ENCODE data around the gene RNF31. TPM values are rescaled to one million over a fixed set of nuclear protein-coding genes. Genes with fewer than 3 reads are reported as not detected.

RNF31 gene
- total and polyA plus RNA-seq, 2 of the 13 experiments (the other 11 are each of a cell fraction or from before 2014, with no cell fraction given) = 48.2 to 86.8 TPM

DNA sequence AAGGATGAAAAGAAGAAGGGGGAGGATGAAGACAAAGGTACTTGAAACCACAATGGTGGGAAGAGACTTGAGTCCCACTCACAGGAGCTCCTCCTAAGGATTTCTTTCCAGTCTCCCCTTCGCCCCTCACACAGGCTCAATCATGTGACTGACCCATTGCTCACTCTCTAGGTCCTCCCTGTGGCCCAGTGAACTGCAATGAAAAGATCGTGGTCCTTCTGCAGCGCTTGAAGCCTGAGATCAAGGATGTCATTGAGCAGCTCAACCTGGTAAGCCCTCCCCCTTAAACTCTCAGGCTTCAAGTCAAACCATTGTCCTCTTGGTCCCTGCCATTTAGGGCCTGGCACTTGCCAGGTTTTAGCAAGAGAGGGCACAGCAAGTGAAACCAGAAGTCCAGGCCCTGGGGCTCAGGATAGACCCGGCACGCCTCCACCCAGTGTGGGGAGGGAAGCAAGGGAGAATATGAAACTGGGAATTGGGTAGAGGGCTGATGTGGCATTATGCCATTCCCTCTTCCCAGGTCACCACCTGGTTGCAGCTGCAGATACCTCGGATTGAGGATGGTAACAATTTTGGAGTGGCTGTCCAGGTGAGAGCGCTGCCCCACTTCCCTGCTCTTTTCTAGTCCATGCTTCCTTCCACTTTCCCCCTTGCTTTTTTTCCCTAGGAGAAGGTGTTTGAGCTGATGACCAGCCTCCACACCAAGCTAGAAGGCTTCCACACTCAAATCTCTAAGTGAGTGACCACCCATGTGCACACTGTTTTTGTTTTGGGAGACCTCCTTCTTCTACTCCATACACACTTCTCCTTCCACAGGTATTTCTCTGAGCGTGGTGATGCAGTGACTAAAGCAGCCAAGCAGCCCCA, 9.5 kb upstream of the RNF31 start (continued):
- TF ChIP-seq, protein P1, sequence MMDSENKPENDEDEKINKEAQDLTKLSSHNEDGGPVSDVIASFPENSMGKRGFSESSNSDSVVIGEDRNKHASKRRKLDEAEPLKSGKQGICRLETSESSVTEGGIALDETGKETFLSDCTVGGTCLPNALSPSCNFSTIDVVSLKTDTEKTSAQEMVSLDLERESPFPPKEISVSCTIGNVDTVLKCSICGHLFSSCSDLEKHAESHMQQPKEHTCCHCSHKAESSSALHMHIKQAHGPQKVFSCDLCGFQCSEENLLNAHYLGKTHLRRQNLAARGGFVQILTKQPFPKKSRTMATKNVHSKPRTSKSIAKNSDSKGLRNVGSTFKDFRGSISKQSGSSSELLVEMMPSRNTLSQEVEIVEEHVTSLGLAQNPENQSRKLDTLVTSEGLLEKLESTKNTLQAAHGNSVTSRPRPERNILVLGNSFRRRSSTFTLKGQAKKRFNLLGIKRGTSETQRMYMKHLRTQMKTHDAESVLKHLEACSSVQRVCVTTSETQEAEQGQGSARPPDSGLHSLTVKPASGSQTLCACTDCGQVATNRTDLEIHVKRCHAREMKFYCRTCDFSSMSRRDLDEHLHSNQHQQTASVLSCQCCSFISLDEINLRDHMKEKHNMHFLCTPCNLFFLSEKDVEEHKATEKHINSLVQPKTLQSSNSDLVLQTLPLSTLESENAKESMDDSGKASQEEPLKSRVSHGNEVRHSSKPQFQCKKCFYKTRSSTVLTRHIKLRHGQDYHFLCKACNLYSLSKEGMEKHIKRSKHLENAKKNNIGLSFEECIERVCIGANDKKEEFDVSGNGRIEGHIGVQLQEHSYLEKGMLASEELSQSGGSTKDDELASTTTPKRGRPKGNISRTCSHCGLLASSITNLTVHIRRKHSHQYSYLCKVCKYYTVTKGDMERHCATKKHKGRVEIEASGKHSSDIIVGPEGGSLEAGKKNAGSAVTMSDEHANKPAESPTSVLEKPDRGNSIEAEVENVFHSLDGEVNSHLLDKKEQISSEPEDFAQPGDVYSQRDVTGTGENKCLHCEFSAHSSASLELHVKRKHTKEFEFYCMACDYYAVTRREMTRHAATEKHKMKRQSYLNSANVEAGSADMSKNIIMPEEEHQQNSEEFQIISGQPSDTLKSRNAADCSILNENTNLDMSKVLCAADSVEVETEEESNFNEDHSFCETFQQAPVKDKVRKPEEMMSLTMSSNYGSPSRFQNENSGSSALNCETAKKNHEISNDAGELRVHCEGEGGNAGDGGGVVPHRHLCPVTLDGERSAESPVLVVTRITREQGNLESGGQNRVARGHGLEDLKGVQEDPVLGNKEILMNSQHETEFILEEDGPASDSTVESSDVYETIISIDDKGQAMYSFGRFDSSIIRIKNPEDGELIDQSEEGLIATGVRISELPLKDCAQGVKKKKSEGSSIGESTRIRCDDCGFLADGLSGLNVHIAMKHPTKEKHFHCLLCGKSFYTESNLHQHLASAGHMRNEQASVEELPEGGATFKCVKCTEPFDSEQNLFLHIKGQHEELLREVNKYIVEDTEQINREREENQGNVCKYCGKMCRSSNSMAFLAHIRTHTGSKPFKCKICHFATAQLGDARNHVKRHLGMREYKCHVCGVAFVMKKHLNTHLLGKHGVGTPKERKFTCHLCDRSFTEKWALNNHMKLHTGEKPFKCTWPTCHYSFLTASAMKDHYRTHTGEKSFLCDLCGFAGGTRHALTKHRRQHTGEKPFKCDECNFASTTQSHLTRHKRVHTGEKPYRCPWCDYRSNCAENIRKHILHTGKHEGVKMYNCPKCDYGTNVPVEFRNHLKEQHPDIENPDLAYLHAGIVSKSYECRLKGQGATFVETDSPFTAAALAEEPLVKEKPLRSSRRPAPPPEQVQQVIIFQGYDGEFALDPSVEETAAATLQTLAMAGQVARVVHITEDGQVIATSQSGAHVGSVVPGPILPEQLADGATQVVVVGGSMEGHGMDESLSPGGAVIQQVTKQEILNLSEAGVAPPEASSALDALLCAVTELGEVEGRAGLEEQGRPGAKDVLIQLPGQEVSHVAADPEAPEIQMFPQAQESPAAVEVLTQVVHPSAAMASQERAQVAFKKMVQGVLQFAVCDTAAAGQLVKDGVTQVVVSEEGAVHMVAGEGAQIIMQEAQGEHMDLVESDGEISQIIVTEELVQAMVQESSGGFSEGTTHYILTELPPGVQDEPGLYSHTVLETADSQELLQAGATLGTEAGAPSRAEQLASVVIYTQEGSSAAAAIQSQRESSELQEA (CRISPR knock-in tag; IDR thresholded peaks at IDR 0.05; ENCODE audit: not compliant biosample characterization) = no peak
- TF ChIP-seq, protein P2, sequence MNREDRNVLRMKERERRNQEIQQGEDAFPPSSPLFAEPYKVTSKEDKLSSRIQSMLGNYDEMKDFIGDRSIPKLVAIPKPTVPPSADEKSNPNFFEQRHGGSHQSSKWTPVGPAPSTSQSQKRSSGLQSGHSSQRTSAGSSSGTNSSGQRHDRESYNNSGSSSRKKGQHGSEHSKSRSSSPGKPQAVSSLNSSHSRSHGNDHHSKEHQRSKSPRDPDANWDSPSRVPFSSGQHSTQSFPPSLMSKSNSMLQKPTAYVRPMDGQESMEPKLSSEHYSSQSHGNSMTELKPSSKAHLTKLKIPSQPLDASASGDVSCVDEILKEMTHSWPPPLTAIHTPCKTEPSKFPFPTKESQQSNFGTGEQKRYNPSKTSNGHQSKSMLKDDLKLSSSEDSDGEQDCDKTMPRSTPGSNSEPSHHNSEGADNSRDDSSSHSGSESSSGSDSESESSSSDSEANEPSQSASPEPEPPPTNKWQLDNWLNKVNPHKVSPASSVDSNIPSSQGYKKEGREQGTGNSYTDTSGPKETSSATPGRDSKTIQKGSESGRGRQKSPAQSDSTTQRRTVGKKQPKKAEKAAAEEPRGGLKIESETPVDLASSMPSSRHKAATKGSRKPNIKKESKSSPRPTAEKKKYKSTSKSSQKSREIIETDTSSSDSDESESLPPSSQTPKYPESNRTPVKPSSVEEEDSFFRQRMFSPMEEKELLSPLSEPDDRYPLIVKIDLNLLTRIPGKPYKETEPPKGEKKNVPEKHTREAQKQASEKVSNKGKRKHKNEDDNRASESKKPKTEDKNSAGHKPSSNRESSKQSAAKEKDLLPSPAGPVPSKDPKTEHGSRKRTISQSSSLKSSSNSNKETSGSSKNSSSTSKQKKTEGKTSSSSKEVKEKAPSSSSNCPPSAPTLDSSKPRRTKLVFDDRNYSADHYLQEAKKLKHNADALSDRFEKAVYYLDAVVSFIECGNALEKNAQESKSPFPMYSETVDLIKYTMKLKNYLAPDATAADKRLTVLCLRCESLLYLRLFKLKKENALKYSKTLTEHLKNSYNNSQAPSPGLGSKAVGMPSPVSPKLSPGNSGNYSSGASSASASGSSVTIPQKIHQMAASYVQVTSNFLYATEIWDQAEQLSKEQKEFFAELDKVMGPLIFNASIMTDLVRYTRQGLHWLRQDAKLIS (CRISPR knock-in tag; IDR thresholded peaks at IDR 0.05) = no peak
- peak; percentile 57 for TF ChIP-seq RBFOX2 (IDR thresholded peaks at IDR 0.05; ENCODE audit: low read depth, low read length)
- TF ChIP-seq, protein P3, sequence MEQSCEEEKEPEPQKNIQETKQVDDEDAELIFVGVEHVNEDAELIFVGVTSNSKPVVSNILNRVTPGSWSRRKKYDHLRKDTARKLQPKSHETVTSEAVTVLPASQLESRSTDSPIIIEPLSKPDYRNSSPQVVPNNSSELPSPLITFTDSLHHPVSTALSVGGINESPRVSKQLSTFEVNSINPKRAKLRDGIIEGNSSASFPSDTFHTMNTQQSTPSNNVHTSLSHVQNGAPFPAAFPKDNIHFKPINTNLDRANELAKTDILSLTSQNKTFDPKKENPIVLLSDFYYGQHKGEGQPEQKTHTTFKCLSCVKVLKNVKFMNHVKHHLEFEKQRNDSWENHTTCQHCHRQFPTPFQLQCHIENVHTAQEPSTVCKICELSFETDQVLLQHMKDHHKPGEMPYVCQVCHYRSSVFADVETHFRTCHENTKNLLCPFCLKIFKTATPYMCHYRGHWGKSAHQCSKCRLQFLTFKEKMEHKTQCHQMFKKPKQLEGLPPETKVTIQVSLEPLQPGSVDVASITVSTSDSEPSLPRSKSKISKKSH (CRISPR knock-in tag; IDR thresholded peaks at IDR 0.05; ENCODE audit: borderline replicate concordance) = no peak
- TF ChIP-seq ZNF660 (CRISPR knock-in tag; IDR thresholded peaks at IDR 0.05; ENCODE audit: borderline replicate concordance, low read depth) = no peak
- TF ChIP-seq ZNF550 (CRISPR knock-in tag; IDR thresholded peaks at IDR 0.05; ENCODE audit: borderline replicate concordance) = no peak; the same call in 1 of the 2 replicates
- TF ChIP-seq SKI (IDR thresholded peaks at IDR 0.05; ENCODE audit: partially characterized antibody) = no peak
- no peak for TF ChIP-seq ZIK1 (CRISPR knock-in tag; IDR thresholded peaks at IDR 0.05; ENCODE audit: borderline replicate concordance, low read depth)
- no peak for TF ChIP-seq KAT2B (IDR thresholded peaks at IDR 0.05; ENCODE audit: borderline replicate concordance, low read depth, low read length)
- no peak for TF ChIP-seq MED8 (CRISPR knock-in tag; IDR thresholded peaks at IDR 0.05; ENCODE audit: insufficient replicate concordance)
- no peak for TF ChIP-seq ZNF264 (CRISPR knock-in tag; IDR thresholded peaks at IDR 0.05)
- TF ChIP-seq CCDC6 (CRISPR knock-in tag; IDR thresholded peaks at IDR 0.05) = no peak
- no peak for TF ChIP-seq ZNF776 (CRISPR knock-in tag; IDR thresholded peaks at IDR 0.05)

Data from HepG2 (cell line).